Stimulated activated CD4-positive, alpha-beta T cell treated with anti-CD3 and anti-CD28 coated beads, Interleukin-1b, Interleukin-23, amount 100 ng/mL, for 24 hours (primary cell): ENCODE data around the gene LYPD1.

ENCODE experiments used
- DNase-seq, 4 experiments: peaks; one replicate each; pipeline ENCODE4 v3.0.0-alpha.2; 2020; ENCODE audit warnings: low read depth in 4 of 4, low spot score in 1 of 4

Gene LYPD1

DNA sequence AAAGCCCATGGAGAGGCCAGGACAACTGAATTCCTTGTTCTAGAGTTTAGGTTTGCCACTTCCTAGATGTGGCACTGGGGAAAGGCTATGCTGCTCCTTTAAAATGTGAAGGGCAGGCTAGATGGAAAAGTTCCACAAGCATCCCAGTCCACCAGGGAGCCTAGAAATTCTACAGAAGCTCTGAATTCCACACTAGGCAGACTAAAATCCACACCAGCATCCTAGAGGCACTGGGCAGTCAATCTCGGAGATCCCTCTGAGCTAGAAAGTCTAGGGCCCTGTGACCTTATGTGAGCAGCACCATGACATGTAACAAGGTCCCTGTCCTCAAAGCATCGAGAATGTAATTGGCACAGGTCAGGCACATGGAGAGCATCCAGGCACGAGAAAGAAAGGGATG lies 71.5 kb downstream of the LYPD1 start:
- no peak for DNase-seq

DNA sequence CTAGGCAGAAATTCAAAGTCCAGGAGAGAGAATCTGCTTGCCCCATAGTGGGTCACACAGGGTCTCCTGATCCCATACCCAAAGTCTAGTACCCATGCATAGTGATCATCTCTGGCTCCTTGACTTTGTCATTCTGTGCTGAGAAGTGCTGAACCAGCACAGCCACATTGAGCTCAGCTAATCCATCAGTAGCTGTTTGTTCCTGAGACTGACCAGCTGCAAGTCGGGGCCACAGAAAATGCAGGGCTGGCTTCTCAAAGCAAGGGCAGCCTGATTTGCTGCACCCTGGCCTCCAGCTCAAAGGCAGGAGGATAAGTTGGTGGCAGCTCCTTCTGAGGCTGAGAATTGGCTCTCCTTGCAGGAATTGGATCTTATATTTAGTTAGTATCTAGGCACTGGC lies 72.2 kb downstream of the LYPD1 start:
- no peak for DNase-seq

GRCh38 chr2:132597166-132597565 lies 72.8 kb downstream of the LYPD1 start:
- no peak for DNase-seq

DNA sequence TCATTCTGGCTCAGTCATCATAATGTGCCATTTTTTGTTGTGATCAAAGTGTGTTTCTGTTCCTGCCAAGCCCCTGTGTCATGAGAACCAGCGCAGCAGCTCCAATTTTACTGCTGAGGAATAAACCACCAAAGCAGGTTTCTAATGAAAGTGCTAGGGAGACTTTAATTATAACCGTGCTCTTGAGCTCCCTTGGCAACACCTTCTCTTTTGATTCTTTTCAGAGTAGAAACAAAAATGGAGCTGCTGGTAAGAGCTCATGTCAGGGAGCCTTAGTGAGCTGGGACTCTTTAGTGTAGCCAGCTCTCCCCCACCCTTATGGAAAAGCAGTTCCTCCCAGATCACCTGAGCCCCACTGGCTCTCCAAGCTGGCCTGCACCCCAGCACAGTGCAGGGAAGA lies 74.3 kb downstream of the LYPD1 start:
- no peak for DNase-seq

GRCh38 chr2:132595186-132595585 lies 74.8 kb downstream of the LYPD1 start:
- no peak for DNase-seq
